ENCODE data around the gene CLNS1A.
"Not testable (repeated sequence)": the region's sequence is repeated elsewhere in the genome, so short reads cannot be mapped to it uniquely, and the experiment has no call there.

The CLNS1A gene, protein sequence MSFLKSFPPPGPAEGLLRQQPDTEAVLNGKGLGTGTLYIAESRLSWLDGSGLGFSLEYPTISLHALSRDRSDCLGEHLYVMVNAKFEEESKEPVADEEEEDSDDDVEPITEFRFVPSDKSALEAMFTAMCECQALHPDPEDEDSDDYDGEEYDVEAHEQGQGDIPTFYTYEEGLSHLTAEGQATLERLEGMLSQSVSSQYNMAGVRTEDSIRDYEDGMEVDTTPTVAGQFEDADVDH

DNA sequence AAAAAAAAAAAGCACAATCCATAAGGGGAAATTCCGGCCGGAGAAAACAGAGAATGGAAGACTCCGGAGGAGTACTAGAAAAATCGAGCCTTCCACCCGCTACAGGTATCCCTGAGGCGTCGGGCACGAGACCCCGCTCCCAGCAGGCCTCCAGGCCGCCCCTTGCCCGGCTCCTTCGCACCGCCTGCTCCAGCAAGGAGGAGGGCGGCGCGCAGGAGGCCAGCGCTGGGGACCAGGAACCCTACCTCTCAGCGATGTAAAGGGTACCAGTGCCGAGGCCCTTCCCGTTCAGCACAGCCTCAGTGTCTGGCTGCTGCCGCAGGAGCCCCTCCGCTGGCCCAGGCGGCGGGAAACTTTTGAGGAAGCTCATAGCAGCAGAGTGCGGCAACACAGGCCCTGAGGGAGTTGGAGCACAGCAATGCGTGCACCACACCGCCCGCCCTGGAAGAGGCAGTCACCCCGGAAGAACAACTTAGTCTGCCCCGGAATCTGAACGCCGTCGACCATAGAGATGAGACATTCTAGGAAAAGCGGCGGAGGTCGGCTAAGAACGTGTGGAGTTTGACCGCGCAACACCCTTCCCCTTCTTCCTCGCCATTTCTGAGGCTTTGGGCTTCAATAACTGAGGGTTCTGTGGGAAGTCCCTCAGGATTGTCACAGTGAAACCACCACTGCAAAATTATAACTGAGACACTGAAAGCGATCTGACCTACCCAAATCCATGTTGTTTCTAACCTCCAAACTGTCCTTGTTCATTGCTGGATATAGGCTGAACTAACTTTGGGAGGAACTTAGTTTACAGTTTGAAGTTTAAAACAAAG lies at the start of gene CLNS1A:
Gene CLNS1A, minus strand, starts transcription at position 450 of the 821 bp plus-strand sequence. Its CDS starts 80 bp downstream, at position 370.
- peak; percentile 89 to 95 (median 92) for DNase-seq

DNA sequence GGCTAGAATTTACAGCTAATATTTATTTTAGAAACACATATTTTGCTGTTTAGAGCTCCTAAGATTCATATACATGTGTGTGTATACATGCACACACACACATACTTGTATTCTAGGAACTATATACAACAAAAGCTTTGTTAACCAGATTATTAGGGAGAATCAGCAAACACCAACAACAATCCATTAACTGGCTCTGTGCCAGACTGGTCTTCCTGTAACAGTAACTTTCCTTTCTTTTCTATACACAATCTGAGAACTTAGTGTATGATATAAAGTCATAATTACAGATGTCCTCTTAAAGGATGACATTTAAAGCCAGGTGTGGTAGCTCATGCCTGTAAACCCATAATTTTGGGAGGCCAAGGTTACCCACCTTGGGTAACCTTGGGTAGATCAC lies 49.5 kb upstream of the CLNS1A start:
- peak in 1 of 3 experiments; percentile 8 for DNase-seq

DNA sequence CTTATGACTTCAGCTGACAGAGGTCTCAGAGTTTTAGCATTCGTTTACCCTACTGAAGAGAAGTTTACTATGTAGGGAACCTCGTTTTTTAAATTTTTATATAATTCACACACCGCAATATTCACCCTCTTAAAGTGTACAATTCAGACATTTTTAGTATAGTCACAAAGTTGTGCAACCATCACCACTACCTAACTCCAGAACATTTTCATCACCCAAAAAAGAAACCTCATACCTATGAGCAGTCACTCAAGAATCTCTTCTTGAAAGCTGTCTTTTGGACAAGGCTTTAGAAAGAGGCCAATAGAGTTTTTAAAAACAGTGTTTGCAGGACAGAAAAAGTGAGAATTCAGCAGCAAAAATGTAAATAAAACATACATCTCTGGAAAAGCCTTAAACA lies 39.5 kb upstream of the CLNS1A start:
- no peak for DNase-seq

DNA sequence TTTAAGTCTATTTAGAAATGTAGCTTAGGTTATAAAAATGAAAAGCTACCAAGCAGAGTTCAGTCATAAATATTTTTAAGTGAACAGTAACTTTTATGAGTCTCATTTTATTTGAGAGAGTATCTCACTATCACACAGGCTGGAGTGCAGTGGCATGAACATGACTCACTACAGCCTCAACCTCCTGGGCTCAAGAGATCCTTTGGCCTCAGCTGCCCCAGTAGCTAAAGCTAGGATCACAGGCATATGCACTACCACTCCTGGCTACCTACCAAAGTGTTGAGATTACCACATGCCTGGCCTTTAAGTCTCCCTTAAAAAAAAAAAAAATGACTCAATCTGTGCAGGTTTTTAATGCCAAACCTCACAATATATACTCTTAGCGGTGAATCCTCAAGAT lies 34.7 kb upstream of the CLNS1A start:
- DNase-seq = no peak

DNA sequence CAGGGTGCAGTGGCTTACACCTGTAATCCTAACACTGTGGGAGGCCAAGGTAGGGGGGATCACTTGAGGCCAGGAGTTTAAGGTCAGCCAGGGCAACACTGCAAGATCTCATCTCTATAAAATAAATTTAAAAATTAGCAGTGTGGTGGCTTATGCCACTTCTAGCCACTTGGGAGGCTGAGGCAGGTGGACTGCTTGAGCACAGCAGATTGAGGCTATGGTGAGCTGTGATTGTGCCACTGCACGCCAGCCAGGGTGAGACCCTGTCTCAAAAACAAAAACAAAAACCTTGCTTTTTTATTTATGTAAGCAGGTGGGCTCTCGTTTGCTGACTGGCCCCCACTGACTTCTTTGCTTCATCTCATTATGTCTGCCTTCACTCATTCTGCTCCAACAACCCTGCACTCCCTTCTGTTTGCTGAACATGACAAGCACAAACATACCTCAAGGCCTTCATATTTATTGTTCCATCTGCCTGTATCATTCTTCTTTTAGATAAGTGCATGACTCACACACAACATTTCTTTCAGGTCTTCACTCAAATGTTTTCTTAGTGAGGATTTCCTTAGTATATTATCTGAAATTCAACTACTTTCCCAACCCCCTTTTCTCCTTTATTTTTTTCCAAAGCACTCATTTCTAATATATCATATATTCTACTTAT lies 32.4 kb upstream of the CLNS1A start:
- DNase-seq = peak in 1 of 3 experiments; percentile 26

DNA sequence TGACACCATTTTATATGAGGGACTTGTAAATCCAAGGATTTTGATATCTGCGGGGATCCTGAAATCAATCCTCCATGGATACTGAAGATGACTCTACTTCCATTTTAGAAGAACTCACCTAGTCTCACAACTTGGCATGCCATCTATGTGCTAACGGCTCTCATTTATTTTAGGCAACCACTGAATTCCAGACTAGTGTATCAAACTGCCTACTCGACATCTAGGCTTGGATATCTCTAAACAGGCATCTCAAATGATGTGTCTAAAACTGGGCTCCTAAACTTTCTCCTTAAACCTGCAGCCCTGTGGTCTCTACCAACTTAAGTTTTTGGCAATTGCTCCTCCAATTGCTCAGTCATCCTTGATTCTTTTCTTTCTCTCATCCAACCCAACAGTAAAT lies 31.2 kb upstream of the CLNS1A start:
- no peak for DNase-seq

DNA sequence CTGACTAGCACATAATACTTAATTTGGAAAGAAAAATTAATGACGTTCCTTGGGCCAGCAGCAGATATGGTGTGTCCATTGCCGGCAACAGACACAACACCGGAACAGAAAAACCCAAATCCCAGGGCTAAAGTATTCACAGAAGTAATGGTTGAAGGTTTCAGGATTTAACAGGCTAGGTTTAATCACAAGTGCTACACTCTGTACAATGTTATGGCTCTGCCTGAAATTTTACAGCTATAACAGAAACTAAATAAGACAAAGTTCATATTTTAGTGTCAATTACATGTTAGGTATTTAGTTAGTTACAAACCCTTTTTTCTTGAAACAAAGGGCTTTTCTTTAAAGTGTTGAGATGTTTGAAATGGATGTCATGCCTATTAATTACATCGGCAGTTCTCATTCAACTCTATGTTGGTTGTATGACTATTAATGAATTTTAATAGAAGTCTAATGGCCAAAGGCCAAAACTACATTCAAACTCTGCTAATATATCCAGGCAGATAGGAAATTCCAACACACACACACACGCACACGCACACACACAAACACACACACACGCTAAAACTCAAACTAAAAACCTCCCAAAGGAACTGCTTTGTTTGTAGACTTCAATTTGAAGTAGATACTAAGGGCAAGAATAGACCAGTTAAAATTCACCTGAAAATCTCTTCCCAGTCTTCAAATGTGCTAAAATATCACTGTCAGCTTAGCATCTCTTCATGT lies 27.8 kb upstream of the CLNS1A start:
- no peak for DNase-seq

DNA sequence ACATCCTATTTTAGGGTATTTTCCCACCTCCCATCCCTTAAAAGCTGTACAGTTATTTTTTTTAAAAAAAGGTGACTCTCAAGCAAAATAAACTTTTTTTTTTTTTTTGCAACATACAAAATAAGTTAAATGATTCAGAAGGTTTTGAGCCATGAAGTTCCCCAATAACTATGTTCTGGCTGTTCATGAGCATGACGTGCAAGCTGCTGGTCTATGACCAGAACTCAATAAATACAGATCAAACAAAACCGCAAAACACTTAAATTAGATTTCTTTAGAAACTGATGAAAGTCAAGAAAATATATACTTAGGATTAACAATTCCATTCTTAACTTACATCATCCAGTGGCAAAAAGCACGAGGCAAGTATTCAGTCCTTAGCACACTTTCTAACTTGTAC lies 24.1 kb upstream of the CLNS1A start:
- no peak for DNase-seq

DNA sequence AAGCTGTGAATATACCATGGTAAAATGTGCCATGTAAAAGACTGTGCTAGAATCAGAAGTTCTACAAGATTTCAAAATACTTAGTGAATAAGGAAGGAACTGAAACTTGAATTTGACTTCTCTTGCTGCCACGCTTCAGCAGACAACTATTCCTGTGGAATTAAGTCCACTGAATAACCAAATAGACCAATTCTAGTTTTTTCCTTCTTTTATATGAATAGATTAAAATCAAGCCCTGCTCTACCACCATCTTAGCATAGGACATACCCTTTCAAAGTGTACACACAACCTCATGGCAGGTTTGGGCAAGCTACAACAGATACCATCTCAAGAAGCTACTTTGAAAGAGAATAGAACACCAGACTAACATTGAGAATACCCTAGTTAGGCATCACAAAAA lies 23.4 kb upstream of the CLNS1A start:
- DNase-seq = no peak

DNA sequence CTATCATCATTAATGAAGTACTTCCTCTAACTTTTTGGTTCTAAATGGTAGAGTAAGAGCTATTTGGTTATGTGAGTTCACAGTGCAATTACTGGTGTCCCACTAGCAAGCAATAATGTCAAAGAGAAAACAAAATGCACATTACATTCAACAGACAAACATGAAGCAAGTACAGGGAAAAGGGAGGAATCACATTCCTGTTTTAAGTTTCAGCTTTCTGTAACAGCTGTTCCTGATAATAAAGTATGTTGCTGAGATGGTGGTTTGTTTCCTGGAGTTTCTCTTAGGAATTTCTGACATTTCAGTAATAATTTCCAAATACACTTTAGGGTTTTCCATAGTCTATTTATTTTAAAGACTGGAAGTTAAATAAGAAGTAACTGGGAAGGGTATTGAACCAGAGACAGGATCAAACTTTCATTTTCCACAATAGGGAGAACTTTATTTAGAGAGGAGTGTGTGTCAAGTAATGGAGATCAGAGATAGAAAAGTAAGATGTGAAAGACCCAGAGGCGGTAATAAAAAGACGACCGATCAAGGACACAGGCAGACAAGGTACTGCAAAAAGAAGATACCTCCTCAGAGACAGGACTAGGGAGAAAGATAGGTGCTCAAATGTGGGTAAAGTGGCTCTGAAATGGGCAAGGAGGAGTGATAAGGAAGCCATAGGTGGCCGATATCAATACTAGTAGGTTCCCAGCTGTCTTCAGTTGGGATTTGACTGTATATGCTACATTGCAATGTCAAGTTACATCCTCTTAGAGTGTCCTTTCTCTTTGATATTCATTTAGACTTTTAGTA lies 20.8 kb upstream of the CLNS1A start:
- no peak for DNase-seq

DNA sequence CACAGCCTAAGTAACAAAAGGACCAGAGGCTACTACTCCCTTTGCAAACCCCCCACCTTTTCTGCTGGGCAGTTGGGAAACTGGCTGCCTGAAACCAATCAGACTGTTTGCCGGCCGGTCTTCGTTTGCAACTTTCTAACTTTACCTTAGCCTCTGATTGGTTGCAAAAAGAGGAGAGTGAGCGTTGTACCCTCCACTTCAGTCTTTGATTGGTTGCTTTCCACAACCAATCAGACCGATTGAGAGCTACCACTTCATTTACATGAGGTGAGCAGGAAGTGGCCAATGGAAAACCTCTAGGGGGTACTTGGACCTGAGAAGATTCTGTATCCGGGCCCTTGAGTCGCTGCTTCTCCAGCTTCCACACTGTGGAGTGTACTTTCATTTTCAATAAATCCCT lies 18.8 kb upstream of the CLNS1A start:
- DNase-seq = no peak

DNA sequence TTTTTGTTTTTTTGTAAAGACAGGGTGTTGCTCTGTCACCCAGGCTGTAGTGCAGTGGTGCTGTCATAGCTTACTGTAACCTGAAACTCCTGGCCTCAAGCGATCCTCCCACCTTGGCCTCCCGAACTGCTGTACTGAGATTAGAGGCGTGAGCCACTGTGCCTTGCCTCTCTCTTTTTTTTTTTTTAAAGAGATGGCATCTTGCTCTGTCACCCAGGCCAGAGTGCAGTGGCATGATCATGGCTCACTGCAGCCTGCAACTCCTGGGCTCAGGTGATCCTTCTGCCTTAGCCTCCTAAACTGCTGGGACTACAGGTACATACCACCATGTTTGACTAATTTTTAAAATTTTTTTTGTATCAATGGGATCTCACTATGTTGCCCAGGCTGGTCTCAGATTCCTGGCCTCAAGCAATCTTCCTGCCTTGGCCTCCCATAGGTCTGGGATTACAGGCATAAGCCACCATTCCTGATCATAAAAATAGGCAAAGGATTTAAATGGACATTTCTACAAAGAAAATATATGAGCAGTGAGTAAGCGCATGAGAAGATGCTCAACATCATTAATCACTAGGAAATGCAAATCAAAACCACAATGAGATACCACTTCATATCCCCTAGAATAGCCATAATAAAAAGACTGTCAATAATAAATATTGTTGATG lies 17.3 kb upstream of the CLNS1A start:
- no peak for DNase-seq

DNA sequence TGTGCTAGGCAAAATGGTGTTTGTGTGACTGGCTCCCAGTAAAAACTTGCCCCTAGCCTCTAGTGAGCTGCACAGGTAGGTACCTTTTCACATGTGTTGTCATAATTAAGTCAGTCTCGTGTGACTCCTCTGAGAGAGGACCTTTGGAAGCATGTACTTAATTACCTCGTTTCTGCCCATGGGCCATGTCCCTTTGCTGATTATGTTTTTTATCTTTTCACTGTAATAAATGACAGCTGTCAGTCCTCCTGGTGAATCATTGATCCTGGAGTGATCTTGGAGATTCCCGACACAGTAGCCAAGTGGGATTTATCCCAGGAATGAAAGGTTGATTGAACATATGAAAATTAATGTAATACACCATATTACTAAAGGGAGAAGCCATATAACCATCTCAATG lies 12.5 kb upstream of the CLNS1A start:
- no peak for DNase-seq

DNA sequence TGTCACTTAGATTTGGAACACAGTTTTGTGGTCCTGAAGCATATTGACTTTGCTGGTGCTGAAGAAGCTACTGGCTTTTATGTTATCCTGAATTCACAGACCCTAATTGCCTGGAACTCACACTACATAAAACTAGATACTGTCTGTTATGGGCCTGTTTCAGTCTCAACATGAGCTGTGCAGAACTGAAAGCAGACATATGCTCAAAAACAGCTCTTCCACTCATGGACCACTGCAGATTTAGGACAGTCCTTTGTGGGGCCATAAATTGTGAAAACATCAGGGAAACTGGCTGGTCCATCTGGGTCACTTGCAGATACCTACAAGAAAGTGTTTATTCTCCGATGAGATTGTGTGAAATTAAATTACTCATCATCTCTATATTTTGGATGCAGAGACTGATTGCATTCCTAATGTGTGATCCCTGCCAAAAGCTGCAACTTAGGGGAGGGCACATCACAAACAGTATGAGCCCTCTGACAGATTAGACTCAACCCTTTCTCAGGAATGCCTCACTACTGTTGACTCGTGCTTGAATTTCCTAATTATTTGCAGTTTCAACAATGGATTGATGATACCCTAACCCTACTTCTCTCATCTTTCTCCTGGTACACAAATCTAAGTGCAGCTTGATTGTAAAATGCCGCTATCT lies 10.2 kb upstream of the CLNS1A start:
- DNase-seq = no peak

DNA sequence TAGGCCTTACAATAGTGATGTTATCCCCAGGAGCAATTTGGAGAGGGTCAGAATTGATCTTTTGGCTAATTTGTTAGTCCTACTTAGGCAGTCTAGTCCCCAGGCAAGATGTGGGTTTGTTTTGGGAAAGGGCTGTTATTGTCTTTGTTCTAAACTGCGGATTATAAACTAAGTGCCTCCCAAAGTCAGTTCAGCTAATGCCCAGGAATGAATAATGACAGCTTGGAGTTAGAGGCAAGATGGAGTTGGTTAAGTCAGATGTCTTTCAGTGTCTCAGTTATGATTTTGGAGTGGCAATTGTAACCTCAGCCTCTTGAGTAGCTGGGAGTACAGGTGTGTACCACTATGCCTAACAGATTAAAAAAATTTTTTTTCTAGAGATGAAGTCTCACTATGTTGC lies 7.3 kb upstream of the CLNS1A start:
- DNase-seq = no peak

DNA sequence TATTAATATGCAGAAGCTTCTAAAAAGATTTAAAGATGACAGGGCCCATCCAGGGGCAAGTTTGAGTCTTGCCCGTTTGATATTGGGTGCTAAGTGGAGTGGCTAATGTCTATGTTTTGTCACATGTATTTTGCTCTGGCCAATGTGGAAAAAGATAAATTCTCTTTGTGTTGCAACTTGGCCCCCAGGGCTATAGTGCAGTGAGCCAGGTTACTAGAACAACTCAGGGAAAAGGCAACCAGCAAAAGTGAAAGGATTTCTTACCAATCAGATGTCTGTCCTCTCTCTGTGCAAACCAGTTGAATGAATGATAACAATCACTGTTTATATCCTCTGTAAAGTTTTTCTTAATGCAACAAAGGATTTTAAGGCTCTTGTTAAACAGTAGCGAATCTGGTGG lies 4.6 kb upstream of the CLNS1A start:
- no peak for DNase-seq

DNA sequence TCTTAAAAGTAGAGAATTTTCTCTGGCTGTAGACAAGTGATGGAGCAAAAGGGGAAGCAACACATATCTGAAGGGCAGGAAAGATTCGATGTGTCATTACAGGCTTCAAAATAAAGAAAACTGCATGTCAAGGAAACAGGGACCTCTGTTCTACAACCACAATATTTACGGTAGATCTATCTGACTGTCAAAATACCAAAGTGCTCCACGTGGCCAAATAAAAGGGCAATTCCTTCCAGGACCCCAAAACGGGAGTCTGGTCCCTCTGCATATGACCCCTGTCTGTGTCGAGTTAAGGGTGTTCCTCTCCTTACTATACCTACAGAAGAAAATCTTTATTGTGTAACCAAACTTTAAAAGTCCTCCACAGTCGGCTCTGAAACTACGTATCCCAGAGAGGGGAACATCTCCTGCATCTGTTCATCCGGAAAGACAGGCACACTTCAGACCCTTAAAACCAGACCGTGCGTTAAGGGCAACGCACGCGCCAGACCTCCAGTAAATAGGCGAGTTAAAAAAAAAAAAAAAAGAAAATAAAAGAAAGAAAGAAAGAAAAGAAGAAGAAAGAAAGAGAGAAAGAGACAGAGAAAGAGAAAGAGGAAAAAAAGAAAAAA lies 756 bp downstream of the CLNS1A start:
- DNase-seq = peak in 1 of 3 experiments; percentile 55

DNA sequence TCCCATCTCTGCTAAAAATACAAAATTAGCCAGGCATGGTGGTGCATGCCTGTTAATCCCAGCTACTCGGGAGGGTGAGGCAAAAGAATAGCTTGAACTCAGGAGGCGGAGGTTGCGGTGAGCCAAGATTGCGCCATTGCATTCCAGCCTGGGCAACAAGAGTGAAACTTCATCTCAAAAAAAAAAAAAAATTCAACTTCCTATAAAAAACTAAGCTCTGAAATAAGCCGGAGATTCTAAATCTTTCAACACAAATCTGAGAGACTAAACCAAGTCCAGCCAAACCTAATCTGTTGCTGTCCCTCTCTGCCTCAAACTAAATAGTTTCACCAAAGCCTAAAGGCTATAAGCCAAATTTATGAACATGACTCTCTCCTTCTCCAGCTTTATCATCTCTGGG lies 3.7 kb downstream of the CLNS1A start:
- DNase-seq = not testable (repeated sequence)

DNA sequence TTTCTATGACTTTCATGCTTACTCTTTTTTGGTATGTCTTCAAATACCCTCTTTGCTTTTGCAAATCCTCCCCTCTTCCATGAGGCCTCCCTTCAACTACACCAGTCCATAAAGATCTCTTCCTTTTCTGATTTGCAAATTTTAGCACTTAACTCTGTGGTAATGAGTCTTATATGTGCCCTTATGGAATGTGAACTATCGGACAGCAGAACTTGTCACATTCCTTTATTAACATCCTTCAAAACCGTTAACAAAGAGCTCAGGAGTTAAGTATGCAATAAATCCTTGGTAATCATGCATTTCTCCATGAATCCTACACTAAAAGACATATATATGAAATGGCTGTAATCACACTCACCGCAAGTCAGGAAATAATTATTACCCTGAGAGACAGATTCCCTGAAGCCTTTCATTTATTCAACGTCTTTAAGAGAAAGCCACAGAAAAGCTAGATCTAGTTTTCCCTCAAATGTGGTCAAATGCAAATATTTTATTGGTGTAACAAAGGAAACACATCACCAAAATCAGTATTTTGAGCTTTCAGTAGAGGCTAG lies 7.4 kb downstream of the CLNS1A start:
- DNase-seq = no peak

DNA sequence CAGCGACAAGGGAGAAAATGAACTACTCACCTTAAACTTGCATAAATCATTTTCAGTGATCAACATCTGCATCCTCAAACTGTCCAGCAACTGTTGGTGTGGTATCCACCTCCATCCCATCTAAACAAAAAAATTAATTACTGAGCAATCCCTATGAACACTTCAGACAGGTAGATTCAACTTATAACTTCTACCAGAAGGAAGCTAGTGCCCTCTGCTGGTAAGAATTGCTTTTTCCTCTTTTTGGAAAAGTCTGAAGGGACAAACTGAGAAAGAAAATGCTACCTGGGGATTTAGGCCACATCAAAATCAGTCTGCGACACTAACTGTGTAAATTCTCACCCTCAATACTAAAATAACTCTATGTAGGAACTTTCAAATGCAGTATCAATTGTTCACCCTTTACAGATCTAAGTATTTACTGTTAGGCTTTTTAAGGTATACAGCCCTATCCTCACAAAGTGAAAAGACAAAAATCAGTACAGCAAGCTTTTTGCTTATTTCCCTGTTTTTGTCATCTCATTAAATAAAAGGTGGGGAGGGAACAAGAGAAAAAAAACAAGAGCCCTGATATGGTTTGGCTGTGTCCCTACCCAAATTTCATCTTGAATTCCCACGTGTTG lies 17.9 kb downstream of the CLNS1A start:
- DNase-seq = peak; percentile 24 to 82 (median 51)

All from NCI-H1417 (cell line).